Measurements from ENCODE around the gene KIR3DL1.

DNA sequence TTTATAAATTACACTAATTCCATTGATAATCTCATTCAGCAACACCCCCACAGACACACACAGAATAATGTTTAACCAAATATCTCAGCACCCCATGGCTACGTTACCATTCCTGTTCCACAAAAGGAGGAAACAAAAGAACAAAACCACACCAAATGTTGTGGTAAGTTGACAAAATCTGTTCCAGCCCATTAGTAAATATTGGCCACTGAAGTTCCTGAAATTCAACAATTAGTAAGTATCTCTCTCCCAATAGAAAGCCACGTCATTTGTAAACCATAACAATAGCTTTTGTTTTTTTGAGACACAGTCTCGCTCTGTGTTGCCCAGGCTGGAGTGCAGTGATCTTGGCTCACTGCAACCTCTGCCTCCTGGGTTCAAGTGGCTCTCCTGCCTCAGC, 55.4 kb downstream of the KIR3DL1 start:
- TF ChIP-seq SIN3A (IDR thresholded peaks at IDR 0.05; ENCODE audit: borderline replicate concordance, low read depth, low read length) (no peak), EP300 (IDR thresholded peaks at IDR 0.05; ENCODE audit: borderline replicate concordance in 1 of 2, low read depth in 1 of 2, low read length in 1 of 2) (no peak), RCOR1 (IDR thresholded peaks at IDR 0.05; ENCODE audit: low read length) (no peak), USF2 (IDR thresholded peaks at IDR 0.05; ENCODE audit: borderline replicate concordance, low read depth, low read length) (no peak), CHD2 (IDR thresholded peaks at IDR 0.05; ENCODE audit: low read length, partially characterized antibody) (no peak), TAF1 (IDR thresholded peaks at IDR 0.05; ENCODE audit: borderline replicate concordance, low read depth, low read length) (no peak), SMC3 (IDR thresholded peaks at IDR 0.05; ENCODE audit: low read depth, low read length) (no peak)
- TF ChIP-seq, protein P1, sequence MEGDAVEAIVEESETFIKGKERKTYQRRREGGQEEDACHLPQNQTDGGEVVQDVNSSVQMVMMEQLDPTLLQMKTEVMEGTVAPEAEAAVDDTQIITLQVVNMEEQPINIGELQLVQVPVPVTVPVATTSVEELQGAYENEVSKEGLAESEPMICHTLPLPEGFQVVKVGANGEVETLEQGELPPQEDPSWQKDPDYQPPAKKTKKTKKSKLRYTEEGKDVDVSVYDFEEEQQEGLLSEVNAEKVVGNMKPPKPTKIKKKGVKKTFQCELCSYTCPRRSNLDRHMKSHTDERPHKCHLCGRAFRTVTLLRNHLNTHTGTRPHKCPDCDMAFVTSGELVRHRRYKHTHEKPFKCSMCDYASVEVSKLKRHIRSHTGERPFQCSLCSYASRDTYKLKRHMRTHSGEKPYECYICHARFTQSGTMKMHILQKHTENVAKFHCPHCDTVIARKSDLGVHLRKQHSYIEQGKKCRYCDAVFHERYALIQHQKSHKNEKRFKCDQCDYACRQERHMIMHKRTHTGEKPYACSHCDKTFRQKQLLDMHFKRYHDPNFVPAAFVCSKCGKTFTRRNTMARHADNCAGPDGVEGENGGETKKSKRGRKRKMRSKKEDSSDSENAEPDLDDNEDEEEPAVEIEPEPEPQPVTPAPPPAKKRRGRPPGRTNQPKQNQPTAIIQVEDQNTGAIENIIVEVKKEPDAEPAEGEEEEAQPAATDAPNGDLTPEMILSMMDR (IDR thresholded peaks at IDR 0.05): no peak
